SU-DHL-6 (cell line): ENCODE results near the gene BID.

Experiments used
- H2AFZ ChIP-seq: fragments of 200-600 bp; sonication (generic); 2 replicates; pipeline ENCODE4 v1.6.1; 2014; ENCODE audit warnings: low read depth, mild to moderate bottlenecking, moderate library complexity, mixed read lengths, antibody characterized with exemption, low read length; ENCODE audit not compliant: severe bottlenecking
- H3F3A ChIP-seq: fragments of 200-600 bp; shearing (Covaris generic); 2 replicates; pipeline ENCODE4 v1.6.0; 2016; ENCODE audit warnings: antibody characterized with exemption, mild to moderate bottlenecking; ENCODE audit not compliant: insufficient read depth
- H3K27ac ChIP-seq: fragments of 200-600 bp; sonication (generic); 2 replicates; pipeline ENCODE4 v1.5.1; 2016; ENCODE audit warnings: low read depth, mild to moderate bottlenecking, low read length, moderate library complexity, mixed read lengths
- H3K27me3 ChIP-seq: fragments of 200-600 bp; sonication (generic), shearing (Covaris generic); 2 replicates; pipeline ENCODE4 v1.6.0; 2014; ENCODE audit warnings: mild to moderate bottlenecking, low read length
- H3K36me3 ChIP-seq: fragments of 200-600 bp; sonication (generic); 2 replicates; pipeline ENCODE4 v1.6.1; 2014; ENCODE audit warnings: mild to moderate bottlenecking, low read length, mixed read lengths
- H3K4me2 ChIP-seq: fragments of 300-600, 200-600 bp; shearing (Covaris generic), sonication (generic); 2 replicates; pipeline ENCODE4 v1.6.0; 2014; ENCODE audit warnings: low read length, low read depth, mild to moderate bottlenecking; ENCODE audit not compliant: poor library complexity, severe bottlenecking
- H3K4me3 ChIP-seq: fragments of 200-600 bp; sonication (generic); 2 replicates; pipeline ENCODE4 v1.5.1; 2014; ENCODE audit warnings: antibody characterized with exemption, low read length, mild to moderate bottlenecking, mixed read lengths; ENCODE audit not compliant: insufficient read depth, poor library complexity, severe bottlenecking
- H3K79me2 ChIP-seq: fragments of 200-600 bp; sonication (generic); 2 replicates; pipeline ENCODE4 v1.6.1; 2014; ENCODE audit warnings: mild to moderate bottlenecking, low read length, moderate library complexity; ENCODE audit not compliant: insufficient read depth
- H3K9ac ChIP-seq: fragments of 200-600 bp; sonication (generic); 2 replicates; pipeline ENCODE4 v1.7.0; 2014; ENCODE audit warnings: mild to moderate bottlenecking, low read length
- H3K9me2 ChIP-seq: fragments of 200-600 bp; sonication (generic); replicated peaks from 2 replicates; pipeline ENCODE4 v1.6.1; 2014; ENCODE audit warnings: low read length; ENCODE audit not compliant: insufficient read depth
- H3K9me3 ChIP-seq: fragments of 200-600 bp; sonication (generic); 2 replicates; pipeline ENCODE4 v1.6.1; 2014; ENCODE audit warnings: low read length, mixed read lengths; ENCODE audit not compliant: insufficient read depth
- H4K20me1 ChIP-seq: fragments of 200-600 bp; sonication (generic); 2 replicates; pipeline ENCODE4 v1.6.1; 2014; ENCODE audit warnings: low read depth, mild to moderate bottlenecking, antibody characterized with exemption, low read length, moderate library complexity, mixed read lengths
- CTCF ChIP-seq: fragments of 200-600 bp; sonication (generic); IDR thresholded peaks from one replicate; pipeline ENCODE4 v1.5.1; 2017; ENCODE audit warnings: antibody characterized with exemption, mild to moderate bottlenecking, low read length, moderate library complexity; ENCODE audit not compliant: insufficient read depth, poor library complexity, severe bottlenecking
- EZH2phosphoT487 ChIP-seq: fragments of 200-600 bp; sonication (generic), shearing (Covaris generic); conservative IDR thresholded peaks from 2 replicates; pipeline ENCODE4 v1.6.1; 2018; ENCODE audit warnings: mild to moderate bottlenecking, antibody characterized with exemption, low read length, moderate library complexity, mixed read lengths

BID gene

GRCh38 chr22:17802411-17802810 is 28.1 kb upstream of the BID start:
- no peaks in the 10 kb centered on the region for H3K9me3 ChIP-seq
- H3K4me2 ChIP-seq = no peak overlapping the region
- no peaks in the 10 kb centered on the region for H3F3A ChIP-seq
- H3K4me3 ChIP-seq = no peak overlapping the region
- H3K79me2 ChIP-seq = no peaks in the 10 kb centered on the region
- no peaks in the 10 kb centered on the region for H4K20me1 ChIP-seq
- TF ChIP-seq CTCF (no peak), EZH2phosphoT487 (no peak)
- no peaks in the 10 kb centered on the region for H3K9me2 ChIP-seq
- no peak overlapping the region for H2AFZ ChIP-seq
- no peaks in the 10 kb centered on the region for H3K27me3 ChIP-seq
- no peaks in the 10 kb centered on the region for H3K36me3 ChIP-seq
- H3K9ac ChIP-seq = no peak overlapping the region
- no peak overlapping the region for H3K27ac ChIP-seq

- TF ChIP-seq EZH2phosphoT487 (no peak), CTCF (no peak)
- H3K4me2 ChIP-seq = no peak overlapping the region
These were observed 23.7 kb upstream of the BID start for GRCh38 chr22:17797721-17798559.

GRCh38 chr22:17796695-17797094 is 22.4 kb upstream of the BID start:
- no peak overlapping the region for H3K27ac ChIP-seq
- no peaks in the 10 kb centered on the region for H4K20me1 ChIP-seq
- no peaks in the 10 kb centered on the region for H3K36me3 ChIP-seq
- H3K9me3 ChIP-seq = no peaks in the 10 kb centered on the region
- H3K9ac ChIP-seq = no peak overlapping the region
- no peaks in the 10 kb centered on the region for H3K79me2 ChIP-seq
- no peak overlapping the region for H2AFZ ChIP-seq
- H3K4me2 ChIP-seq = no peak overlapping the region
- no peaks in the 10 kb centered on the region for H3F3A ChIP-seq
- H3K4me3 ChIP-seq = no peak overlapping the region
- TF ChIP-seq EZH2phosphoT487 (no peak), CTCF (no peak)
- H3K27me3 ChIP-seq = no peaks in the 10 kb centered on the region
- no peaks in the 10 kb centered on the region for H3K9me2 ChIP-seq

More at GRCh38 chr22:17797721-17798559, 23.7 kb upstream of the BID start:
- Histone ChIP-seq H3K4me3 (no peak overlapping the region), H3K9me2 (no peaks in the 10 kb centered on the region), H3K36me3 (no peaks in the 10 kb centered on the region), H3K9me3 (no peaks in the 10 kb centered on the region), H3K9ac (no peak overlapping the region), H4K20me1 (no peaks in the 10 kb centered on the region), H2AFZ (no peak overlapping the region), H3K27ac (no peak overlapping the region), H3K79me2 (no peaks in the 10 kb centered on the region), H3K27me3 (no peaks in the 10 kb centered on the region), H3F3A (no peaks in the 10 kb centered on the region)
